Renal cortical epithelial cell (primary cell): Measurements from ENCODE around the gene GBE1. TPM values are rescaled to one million over a fixed set of nuclear protein-coding genes. Genes with fewer than 3 reads are reported as not detected.
"Not testable (repeated sequence)": the region's sequence is repeated elsewhere in the genome, so short reads cannot be mapped to it uniquely, and the experiment has no call there.

Experiments used
- DNase-seq: peaks from one replicate; pipeline ENCODE4 v3.0.0-alpha.2; 2011; ENCODE audit warnings: low read depth
- total RNA-seq: library from RNA; depleted of rRNA; stranded (reverse); fragments of >200 nt; gene quantifications from 2 replicates; pipeline ENCODE4 v1.2.3, GENCODE V29; 2014

Gene GBE1
- total RNA-seq, 1 donor from 2014 or later, result 151 TPM

GRCh38 chr3:81531263-81531662 is 230.2 kb downstream of the GBE1 start:
- no peak for DNase-seq

GRCh38 chr3:81530180-81530939 is 231.1 kb downstream of the GBE1 start:
- no peak for DNase-seq

DNA sequence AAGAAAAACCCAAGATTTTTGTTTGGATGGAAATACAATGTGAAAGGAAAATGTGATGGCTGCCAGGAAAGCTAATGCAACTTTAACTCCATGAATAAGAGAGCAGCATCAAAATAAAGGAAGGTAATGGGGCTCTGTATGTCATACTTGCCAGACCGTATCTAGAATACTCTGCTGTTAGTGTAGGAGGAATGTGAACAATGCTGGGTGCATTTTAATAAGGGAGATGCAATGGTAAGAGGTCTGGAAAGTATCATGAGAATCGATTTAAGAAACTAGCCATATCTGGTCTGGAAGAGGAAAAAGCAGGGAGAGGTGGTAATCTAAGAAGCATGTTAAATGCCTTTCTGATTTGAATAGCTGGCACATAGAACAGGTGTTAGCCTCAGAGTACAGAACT is 239.6 kb downstream of the GBE1 start:
- peak; percentile 71 for DNase-seq

DNA sequence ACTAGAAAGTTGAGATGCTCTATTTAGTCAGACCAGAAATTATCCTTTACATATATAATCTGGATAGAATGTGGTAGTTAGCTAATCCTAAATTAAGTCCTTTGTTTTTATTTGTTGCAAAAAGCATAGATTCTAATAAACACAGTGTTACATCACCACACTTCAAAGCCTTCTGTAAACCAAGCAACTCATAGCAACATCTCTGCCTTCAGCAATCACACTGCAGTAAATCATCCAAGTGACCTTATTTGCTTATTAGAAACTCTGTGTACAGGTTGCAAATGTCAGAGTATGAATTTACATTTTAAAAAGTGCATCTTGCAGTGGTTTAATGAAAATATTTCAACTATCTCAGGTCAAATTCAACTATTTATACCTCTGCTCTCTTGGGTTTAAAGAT is 242.5 kb downstream of the GBE1 start:
- no peak for DNase-seq

- DNase-seq, result no peak
Measured at GRCh38 chr3:81516042-81516441, 245.4 kb downstream of the GBE1 start.

- no peak for DNase-seq
Measured at GRCh38 chr3:81513591-81513990, 247.9 kb downstream of the GBE1 start.

- DNase-seq, result no peak
Measured at GRCh38 chr3:81503026-81503425, 258.4 kb downstream of the GBE1 start.

- no peak for DNase-seq
Measured at GRCh38 chr3:81502236-81502635, 259.2 kb downstream of the GBE1 start.

- no peak for DNase-seq
Measured at GRCh38 chr3:81500039-81500438, 261.4 kb downstream of the GBE1 start.

- no peak for DNase-seq
Measured at GRCh38 chr3:81497572-81498251, 263.7 kb downstream of the GBE1 start.

GRCh38 chr3:81496407-81497104 is 264.9 kb downstream of the GBE1 start:
- no peak for DNase-seq

GRCh38 chr3:81492471-81492870 is 269.0 kb downstream of the GBE1 start:
- DNase-seq, result not testable (repeated sequence)

GRCh38 chr3:81492040-81492439 is 269.4 kb downstream of the GBE1 start:
- DNase-seq, result no peak

GRCh38 chr3:81490541-81491288 is 270.7 kb downstream of the GBE1 start:
- DNase-seq, result peak; percentile 75

DNA sequence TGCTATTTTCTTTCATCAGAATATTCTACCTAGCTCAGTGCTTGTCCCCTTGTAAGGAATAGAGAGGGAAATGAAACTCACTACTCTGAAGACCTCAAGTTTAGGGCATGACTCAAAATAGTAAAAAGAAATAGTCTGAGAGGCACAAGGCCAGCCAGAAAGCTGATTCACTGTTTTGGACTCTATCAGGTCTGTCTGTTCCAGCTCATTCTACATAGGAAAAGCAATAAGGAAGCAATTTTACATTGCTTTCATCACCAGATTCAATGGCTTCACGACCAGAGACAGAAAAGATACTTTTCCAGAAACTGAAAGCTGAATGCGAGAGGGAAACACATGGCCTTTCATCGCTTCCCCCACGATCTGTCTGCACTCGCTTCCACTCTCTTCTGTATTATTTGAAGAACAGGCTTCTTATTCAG is 276.0 kb downstream of the GBE1 start:
- peak; percentile 47 for DNase-seq

DNA sequence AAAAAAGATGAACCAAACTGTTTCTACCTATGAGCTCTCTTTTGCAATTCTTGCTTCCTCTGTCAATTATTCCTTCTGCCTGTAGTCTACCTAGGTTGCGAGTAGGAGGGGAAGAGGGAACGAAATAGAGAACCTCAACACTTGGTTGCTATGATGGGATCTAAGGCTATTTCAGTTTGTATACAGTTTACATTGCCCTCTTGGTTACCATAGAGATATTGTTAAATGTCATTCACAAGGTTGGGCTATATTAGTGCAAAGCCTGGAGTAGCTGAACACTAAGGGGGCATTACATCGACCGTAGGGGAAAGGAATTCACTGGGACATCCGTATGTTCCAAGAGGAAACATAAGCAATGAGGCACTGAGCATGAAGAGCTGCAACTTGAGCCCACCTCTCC is 276.9 kb downstream of the GBE1 start:
- peak; percentile 9 for DNase-seq

DNA sequence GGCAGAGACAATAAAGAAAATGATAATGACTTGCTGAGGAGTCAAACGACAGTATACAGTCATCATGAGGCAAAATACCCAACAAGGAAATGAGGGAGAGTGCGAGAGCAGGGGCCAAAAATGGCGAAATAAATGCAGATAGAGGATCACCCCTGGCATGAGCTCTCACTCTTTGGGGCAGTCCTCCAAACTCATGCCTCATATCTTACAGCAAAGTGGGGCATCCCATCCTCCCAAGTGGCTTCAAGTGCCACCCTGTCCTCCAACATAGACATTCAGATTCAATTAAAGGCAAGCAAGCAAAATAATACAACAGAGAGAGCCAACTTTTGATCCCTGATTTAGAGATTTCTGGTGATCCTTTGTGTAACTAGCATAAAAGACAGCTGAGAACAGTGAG is 278.4 kb downstream of the GBE1 start:
- no peak for DNase-seq

DNA sequence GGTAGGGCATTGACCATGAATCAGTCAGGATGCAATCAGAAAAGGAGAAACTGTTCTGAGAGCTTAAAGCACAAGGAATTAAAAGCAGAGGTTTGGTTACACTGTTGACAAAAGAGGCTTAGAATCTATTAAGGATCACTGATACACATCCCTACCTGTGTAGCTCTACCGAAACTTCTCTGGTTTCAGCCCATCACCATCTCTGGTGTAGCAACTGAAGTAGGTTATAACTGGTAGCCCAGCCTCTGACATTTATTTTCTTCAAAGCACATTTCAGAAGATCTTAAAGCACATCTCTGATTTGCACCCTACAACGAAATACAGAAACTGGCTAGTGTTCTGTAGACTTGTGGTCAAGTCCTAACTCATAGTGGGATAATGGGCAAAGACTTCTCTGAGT is 283.7 kb downstream of the GBE1 start:
- DNase-seq, result no peak

DNA sequence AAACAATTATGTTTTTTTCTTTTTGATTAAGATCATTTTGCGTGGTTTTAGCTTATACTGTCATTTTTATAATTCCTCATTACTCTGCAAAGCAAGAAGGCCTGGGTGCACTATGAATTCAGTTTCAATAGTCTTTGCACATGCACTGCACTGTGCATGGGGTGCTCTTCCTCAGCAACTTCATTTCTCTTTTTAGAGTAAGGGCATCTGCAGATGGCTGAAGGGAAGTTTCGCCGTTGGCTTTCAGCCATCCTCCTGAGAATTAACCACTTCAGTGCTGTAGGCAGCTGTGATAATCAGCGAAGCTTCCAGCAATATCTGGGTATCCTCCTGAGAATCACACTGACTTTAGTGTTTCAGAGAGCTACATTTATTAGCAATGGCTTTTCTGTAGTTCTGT is 284.8 kb downstream of the GBE1 start:
- no peak for DNase-seq

GRCh38 chr3:81472600-81473362 is 288.7 kb downstream of the GBE1 start:
- DNase-seq, result no peak

- peak; percentile 44 for DNase-seq
Measured at GRCh38 chr3:81470524-81471278, 290.7 kb downstream of the GBE1 start.
